C1 segment of cervical spinal cord (tissue), 14 donors: ENCODE measurements around the gene TMEM117.

Experiments used
- DNase-seq, 14 donors: peaks; one replicate each; lab custom pipeline; 2025; lab: John Stamatoyannopoulos, UW

Gene TMEM117

DNA sequence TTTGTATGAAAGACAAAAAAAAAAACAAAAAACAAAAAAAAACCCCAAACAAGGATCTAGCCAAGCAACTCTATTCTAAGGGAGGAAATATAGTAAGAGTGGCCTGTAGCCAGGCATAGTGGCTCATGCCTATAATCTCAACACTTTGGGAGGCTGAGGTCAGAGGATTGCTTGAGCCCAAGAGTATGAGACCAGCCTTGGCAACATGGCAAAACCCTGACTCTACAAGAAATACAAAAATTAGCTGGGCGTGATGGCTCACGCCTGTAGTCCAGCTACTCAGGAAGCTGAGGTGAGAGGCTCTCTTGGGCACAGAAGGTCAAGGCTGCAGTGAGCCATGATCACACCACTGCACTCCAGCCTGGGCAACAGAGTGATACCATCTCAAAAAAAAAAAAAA is 47.9 kb downstream of the TMEM117 start:
- DNase-seq, result no peak

DNA sequence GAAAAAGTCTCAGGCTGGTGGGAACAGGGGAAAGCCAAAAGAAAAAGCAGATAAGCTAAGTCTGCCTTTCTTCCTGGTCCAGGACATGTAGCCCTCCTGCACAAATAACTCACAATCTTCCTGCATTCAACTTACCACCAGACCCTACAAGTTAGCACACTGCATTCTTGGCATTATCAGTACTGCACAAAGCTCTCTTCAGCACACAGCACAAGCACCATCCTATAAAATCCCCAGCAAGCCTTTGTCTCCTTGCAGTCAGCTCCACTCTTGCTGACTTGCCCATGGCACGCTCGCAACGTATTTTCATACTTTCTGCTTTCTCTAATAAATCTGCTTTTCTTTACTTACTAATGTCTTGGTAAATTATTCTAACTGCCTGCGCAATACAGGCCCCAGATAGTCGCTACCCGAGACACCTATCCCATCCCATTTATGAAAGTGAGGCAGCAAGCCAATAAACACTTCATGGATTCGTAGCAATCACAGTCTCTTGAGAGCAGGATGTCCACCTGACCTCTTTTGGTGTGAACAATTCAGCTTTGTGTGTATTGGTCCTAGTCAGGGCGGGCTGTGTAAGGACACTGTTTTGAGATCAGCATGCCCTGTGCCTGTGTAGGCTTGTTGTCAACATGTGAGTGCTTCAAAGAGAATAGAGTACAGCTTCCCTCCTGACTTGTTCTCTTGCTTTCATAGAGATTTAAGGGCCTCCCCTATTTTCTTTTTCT is 49.0 kb downstream of the TMEM117 start:
- peak in 11 of 14 donors; percentile 3 to 50 (median 27) for DNase-seq

DNA sequence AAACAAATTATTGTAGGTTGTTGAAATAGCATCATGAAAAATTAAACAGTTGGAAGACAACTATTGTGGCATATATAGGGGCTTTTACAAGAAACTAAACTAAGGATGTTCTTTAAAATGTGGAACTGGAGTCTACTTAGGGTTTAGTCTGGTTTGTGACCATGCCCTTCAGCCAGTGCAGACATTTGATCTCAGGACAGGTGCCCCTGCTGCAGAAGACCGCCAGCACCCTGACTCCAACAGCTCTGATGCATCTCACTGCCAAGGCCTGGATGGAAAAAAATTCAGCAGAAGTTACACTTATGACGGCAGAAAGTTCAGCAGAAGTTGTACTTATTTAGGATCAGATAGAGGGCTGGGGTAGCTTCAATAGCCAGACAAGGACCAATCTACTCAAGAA is 51.5 kb downstream of the TMEM117 start:
- DNase-seq, result no peak

DNA sequence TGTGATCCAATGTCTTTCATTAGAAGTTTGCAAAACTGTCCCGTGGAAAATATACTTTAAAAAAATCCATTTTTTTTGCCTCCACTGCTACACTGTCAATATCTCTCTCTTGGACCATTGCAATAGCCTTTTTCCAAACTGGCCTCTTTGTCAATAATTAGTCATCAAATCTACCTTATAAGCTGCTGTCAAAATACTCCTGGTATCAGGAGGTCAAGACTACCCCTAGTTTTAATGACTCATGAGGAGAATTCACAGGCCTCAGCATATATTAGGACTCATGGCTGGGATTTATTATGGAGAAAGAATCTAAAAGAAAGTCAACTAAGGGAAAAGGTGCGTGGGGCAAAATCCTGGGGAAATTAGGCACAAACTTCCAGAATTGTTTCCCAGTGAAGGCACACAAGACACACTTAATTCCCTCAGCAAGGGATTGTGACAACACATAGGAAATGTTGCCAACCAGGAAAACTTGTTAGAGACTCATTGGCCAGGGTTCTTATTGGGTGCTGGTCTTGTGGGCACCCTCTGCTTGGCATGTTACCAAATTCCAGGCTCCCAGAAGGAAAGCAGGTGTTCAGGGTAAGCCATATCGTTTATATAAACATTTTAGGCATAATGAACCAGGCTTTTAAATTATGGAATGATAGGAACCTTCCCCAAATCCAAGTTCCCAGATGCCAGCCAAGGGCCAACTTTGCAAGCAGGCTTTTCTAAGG is 56.1 kb downstream of the TMEM117 start:
- DNase-seq, result no peak

DNA sequence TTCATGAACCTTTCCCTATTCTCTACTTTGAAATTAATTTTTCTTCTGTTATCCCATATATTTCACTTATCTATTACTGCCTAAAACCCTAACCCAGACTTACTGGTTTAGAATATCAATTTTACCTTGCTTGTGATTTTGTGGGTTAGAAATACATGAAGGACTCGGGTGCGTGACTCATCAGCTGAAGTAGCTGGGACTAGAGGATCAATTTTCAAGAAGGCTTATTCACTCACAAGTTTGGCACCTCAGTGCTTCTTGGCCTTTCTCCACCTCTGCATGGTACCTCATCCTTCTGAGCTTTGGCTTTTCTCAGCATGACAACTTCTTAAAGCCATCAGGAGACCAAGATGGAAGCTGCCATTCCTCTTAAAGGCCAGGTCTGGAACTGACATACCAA is 57.8 kb downstream of the TMEM117 start:
- DNase-seq, result no peak

DNA sequence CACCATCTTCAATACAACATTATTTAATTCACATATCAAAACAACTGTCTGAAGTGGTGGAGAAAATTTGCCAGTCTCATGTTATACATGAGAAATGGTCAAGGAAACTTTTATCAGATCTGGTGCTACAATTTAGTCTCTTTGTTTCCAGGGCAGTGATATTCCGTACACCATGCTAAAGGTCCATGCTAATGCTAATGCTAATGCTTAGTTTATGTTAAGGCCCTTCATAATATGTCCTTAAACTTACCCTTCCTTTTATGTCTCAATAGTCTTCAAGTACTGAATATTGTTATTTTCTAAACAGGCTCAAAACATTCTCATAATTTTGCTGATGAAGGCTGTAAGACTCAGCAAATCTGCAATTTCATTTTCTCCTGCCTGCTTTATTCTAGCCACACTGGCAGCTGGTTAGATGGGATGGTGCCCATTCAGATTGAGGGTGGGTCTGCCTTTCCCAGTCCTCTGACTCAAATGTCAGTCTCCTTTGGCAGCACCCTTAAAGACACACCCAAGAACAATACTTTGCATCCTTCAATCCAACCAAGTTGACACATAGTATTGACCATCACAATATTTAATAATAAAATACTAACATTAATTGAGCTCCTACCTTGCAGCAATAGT is 59.8 kb downstream of the TMEM117 start:
- no peak for DNase-seq

DNA sequence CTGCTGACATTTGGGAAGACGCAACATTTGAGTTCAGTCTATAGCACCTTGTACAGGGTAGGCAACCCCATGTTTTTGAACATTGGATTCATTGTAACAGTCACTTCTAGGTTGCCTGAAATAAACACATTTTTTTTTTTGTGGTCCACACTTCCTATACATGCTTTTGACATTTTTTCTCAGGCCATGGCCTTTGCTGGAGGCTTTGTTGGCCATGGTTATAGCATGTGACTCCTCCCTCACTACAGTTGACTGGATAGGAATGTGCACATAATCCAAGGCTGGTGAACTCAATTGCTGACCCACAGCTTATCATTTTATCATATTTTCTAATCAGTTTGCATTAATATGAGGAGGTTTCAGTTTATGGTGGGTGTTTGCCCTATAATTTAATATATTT is 60.6 kb downstream of the TMEM117 start:
- no peak for DNase-seq

DNA sequence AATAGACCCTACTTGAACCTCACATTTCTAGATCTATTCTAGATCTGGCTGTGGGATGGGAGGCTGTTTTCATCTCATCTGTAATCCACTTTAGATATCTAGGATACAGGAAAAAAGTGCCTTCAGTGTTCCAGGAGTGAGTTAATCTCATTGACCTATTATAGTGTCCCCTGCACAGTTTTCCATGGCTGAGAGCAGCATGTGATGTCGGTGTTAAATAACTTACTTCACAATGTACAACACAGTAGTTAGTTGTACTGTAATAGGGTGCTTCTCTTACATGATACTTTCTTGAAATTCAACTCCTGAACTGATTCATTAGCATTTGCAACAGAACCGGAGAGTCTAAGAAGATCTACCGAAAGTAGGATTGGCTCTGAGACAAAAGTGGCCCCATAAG is 62.6 kb downstream of the TMEM117 start:
- no peak for DNase-seq

DNA sequence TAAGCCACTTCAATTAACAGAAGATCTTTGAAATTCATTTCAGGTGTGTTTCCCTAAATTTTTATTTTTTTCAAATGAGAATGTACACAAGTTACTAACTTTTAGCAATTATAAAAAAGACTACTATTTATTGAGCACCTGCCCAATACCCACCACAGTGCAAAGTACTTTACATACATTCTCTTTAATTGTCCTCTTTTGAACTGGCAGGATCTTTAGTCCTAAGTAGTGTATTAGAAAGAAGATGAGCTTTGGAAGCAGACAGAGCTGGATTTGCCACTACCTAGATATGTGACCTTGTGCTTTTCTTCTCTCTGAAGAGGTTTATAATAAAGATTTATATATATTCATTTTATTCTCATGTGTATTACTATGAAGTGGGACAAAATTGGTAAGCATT is 63.7 kb downstream of the TMEM117 start:
- DNase-seq, result no peak

DNA sequence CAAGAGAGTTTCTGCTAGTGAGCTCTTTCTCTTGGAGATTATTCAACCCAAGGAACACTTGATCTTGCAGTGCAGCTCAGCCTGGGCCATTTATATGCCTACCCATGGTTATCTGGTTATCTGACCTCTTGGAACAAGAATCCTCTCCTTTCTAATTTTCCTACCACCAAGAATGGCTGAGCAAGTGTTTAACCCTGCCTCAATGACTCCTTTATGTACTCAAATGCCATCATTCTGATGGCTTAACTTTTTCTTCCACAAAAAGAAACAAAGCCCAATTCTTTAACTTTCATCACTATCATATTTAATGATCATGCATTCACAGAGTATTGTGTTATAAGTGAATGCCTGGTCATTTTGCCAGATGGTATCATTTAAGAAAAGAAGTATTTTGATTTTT is 67.8 kb downstream of the TMEM117 start:
- no peak for DNase-seq

DNA sequence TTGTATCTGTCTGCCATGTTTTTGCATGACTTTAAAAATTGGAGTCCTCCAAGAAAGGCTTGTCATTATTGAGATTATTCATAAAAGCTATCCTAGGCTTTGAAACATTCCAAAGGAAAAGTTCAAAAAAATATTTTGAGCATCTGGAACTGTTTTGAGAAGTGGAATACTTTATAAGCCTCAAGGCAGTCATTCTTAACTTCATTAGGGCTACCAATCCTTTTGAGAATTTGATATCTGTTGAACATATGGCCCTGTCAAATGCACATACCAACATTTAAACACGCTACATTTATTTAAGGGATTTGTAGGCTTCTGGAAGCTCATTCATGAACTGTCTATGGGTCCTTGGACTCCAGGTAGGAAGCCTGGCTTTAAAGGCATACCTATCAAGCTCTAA is 77.0 kb downstream of the TMEM117 start:
- no peak for DNase-seq

DNA sequence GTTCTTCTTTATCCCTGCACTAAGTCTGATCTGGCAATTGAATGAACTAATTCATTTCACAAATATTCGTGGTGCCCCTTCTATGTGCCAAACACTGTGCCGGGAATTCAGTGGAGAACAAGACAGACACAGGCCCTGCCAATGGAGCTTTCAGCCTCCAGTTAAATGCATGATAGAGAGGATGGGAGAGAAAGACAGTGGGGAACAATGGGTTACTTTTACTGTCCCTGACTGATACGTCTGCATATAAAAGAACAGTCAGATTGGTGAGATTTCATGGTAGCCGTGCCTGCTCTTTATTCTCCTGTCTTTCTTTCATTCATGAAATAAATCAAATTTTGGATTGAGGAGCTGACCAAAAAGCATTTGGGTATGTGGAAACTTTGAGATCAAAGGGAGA is 78.5 kb downstream of the TMEM117 start:
- DNase-seq, result no peak

DNA sequence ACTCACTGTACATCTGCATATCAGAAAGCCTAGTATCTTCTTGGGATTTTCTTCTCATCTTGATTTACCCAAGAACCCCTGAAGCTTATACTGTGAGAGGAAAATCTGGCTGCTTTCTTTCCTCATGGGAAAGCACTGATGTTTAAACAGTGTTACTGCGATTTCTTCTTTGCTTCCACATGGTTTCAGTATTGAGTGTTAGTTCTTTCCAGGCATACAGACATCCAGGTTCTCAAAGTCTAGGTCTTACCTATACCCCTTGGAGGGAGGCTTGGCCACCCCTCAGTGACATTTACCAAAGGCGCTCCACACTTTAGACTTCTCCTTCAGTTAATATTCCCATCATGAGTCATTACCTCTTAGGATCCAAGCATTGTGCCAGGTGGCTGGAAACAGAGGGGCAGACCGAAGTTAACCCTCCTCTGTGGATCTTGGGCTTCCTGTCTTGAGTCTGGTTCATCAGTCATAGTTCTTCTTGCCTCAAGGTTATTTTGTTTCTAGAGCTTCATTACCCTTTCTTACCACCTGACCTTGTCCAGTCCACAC is 79.1 kb downstream of the TMEM117 start:
- DNase-seq, result no peak

DNA sequence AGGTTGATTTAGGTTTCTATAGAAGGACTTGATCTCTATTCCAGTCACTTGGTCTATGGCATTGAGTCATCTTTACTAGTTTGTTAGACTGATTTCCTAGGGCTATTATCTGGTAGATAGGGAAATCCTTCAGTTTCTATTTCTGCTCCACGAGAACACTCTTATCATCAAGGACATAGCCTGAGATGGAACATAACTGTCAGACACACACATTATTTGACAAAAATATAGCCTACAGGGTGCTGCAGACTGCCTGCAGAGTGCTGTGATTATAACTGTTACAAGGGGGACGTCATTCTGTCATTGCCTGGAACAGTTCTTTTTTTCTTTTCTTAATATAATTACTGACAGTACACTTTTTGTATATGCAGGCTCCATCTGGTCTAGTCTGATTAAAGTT is 82.0 kb downstream of the TMEM117 start:
- DNase-seq, result no peak

DNA sequence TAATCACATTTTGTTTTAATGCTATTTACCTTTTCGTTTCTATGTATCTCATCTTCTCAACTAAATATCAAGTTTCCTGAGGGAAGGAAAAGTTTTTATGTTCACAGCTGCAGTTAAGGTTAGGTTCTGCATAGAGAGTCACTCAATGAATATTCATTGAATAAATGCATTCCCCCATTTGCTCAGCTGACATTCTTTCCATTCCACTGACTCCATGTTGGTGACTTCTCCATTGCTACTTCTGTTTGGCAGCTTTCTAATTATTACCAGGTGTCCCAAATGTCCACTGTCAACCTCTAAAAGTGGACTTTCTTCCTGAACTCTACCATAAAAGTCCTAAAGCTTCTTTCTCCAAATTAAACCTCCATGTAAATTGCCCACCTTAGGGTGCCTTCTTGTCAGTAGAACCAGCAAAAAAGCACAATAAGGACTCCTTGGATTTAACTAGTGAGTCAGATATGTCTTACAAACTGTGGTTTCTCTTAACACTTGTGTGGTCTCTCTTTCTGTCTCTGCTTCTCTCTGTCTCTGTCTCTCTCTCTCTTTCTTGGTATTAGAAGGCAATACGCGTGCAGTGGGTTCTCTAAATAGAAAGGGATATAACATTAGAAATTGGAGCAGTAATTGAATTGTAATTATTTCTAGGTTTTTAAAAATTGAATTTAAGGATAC is 85.9 kb downstream of the TMEM117 start:
- no peak for DNase-seq

DNA sequence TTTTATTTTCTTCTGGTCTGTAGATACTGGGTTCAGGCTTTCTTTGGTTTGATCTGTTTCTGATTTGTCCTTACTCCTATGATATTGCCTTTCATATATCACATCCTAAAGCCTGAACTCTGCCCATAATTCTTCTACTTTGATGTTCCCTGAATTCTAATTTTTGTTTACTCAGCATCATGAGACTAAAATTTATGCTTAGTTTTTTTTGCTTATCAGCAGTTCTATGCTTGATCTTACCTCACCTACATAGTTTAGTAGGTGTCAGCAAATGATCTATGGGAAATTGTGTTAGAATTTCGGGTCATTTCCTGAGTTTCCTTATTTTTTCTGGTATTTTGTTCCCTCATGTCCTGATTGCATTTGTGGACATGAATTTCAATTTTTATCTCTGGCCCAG is 94.2 kb downstream of the TMEM117 start:
- DNase-seq, result no peak

DNA sequence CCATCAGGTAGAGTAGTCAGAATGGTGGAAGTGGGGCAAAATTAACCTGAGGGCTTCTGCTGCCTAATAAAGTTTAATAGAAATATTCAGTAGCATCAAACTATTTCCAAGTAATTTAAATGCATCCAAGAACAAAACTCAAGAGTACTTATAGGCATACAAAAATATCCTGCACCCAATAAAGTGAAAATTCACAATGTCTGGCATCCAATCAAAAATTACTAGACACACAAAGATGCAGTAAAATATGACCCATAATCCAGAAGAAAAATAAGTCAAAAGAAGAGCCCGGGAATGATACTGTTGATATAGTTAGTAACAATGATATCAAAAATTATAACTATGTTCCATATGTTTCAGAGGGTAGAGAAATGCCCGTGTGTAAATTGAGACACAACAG is 95.3 kb downstream of the TMEM117 start:
- no peak for DNase-seq

DNA sequence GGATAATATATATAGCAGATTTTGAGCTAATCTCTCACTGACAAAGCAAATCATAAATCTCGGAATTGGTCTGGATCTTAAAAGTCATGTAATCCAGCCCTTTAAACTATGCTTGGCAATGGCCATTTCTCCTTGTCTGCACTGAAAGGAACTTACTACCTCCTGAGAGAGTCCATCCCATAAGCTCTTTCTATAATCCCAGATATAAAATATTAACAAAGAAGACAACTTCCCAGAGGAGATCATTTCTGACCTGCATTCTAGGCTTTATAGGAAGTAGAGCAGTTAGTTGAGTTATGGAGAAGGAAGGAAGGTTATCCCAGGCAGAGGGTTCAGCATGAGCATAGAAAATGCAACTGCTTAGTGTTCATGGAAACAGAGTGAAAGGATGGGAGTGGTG is 99.7 kb downstream of the TMEM117 start:
- DNase-seq, result no peak

DNA sequence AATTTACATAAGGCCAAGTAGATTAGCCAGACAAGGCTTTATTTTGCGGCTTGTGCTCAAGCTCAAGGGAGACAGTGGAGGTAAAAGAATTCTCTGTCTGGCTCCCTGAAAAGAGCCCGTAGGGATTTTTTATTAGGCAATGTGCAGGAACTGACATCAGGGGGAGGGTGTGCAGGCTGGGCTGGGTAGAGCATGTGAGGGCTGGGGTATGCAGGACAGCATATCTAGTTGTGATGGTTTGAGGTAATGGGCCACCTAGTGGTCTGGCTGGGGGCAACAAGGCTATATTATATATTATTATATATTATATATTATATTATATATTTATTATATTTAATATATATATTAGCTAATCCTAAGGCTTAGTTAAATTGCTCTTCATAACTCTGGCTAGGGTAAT is 102.1 kb downstream of the TMEM117 start:
- DNase-seq, result no peak

DNA sequence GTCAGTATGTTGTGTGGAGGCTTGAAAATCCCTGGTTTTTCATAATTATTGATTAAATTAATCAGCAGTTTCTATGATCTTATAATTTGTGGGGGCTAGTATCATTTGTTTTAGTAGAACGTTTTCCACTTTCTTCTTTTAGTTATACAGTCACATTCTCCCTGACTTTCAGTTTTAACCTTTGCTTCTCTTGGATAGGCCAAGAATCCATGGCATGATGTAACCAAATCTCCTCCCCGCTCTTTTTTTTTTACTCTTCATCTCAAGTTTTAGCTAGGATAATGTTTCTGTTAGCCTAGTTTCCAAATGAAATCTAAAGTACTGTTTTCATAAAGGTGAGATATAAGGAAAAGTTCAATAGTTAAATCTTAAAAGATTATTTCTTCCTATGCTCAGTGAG is 106.5 kb downstream of the TMEM117 start:
- no peak for DNase-seq

DNA sequence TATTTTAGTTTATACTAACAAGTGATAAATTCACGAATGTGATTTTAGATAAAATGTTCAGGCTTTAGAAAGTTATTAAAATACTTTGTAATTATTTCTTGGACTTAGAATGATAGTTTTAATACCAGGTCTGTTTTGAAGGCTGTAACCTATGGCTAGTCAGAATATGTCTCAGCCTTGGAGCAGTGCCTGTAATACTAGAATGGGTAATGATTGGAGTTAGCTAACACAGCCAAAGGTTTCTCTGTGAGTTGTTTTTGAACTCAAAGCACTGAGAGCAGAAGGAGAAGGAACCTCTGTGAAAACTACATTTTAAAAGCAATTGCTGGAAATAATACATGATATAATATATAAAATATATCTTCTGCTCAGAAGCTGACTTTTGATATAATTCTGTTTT is 110.1 kb downstream of the TMEM117 start:
- DNase-seq, result no peak

DNA sequence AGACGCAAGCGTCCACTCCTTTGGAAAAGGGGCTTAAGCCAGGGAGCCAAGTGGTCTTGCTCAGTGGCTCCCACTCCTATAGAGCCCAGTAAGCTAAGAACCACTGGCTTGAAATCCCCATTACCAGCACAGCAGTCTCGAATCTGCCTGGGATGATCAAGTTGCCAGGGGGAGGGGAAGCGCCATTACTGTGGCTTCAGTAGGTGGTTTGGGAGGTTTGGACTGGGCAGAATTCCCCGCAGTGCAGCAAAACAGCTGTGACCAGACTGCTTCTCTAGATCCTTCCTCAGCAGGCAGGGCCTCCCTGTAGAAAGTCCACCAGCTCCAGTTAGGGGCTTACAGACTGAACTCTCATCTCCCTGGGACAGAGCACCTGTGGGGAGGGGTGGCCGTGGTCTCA is 115.4 kb downstream of the TMEM117 start:
- no peak for DNase-seq
